AG04449 (cell line): ENCODE data around the gene RAB44.

ENCODE experiments used
- CTCF ChIA-PET: fragments of 350-600 bp; formaldehyde crosslinking; extraction: SDS; loops from one replicate; lab custom pipeline; 2021; ENCODE audit warnings: antibody characterized with exemption; lab: Yijun Ruan, JAX
- POLR2A ChIA-PET: fragments of 400-600, 350-600 bp; formaldehyde crosslinking; extraction: SDS; loops from one replicate; lab custom pipeline; 2020; ENCODE audit warnings: antibody characterized with exemption, inconsistent platforms; lab: Yijun Ruan, JAX
- DNase-seq: peaks from one replicate; pipeline ENCODE4 v3.0.0-alpha.2; 2010; ENCODE audit warnings: low read depth, low spot score
- H3K4me3 ChIP-seq: 2 replicates; pipeline ENCODE4 v1.5.1; 2011; ENCODE audit warnings: low read depth, mild to moderate bottlenecking, control low read depth, low read length
- TF ChIP-seq, protein P1 (sequence below): IDR thresholded peaks from one replicate; pipeline ENCODE4 v1.5.1; 2011; ENCODE audit warnings: mild to moderate bottlenecking, moderate library complexity, low read length, control low read depth, inconsistent platforms; ENCODE audit not compliant: insufficient read depth; ENCODE audit errors: missing control alignments

The RAB44 gene

DNA sequence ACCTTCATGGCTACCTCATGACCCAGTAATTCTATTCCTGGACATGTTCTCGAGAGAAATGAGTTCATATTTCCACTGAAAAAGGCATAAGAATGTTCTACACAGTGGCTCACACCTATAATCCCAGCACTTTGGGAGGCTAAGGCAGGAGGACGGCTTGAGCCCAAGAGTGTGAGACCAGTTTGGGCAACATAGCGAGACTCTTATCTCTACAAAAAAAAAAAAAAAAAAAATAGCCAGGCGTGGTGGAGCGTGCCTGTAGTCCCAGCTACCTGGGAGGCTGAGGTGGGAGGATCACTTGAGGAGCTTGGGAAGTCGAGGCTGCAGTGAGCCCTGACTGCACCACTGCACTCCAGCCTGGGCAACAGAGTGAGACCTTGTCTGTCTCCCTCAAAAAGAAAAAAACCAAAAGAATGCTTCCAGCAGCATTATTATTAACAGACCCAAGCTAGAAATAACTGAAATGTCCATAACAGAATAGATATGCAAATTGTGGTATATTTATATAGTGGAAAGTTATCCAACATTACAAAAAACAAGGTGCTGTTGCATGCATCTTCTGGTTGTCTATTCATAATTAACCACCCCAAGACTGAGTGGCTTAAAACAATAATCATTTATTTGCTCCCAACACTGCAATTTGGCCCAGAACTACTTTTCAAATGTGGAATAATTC is 9.4 kb upstream of the RAB44 start:
- CTCF ChIA-PET: interaction anchor here (0.6 to 12.4 kb wide), 5 partner anchors 23 to 72 kb away, joined by 3 to 118 read pairs (median 7); no protein-coding TSS in a partner anchor

GRCh38 chr6:36688739-36689075 is 8.9 kb upstream of the RAB44 start:
- DNase-seq: no peak
- POLR2A ChIA-PET: interaction anchor here (0.7 to 4.4 kb wide), 2 partner anchors 10 to 533 kb away, joined by 6 to 24 read pairs; partner anchors contain the start of gene CDKN1A
- H3K4me3 ChIP-seq: no peak overlapping the region
- TF ChIP-seq, protein P1, sequence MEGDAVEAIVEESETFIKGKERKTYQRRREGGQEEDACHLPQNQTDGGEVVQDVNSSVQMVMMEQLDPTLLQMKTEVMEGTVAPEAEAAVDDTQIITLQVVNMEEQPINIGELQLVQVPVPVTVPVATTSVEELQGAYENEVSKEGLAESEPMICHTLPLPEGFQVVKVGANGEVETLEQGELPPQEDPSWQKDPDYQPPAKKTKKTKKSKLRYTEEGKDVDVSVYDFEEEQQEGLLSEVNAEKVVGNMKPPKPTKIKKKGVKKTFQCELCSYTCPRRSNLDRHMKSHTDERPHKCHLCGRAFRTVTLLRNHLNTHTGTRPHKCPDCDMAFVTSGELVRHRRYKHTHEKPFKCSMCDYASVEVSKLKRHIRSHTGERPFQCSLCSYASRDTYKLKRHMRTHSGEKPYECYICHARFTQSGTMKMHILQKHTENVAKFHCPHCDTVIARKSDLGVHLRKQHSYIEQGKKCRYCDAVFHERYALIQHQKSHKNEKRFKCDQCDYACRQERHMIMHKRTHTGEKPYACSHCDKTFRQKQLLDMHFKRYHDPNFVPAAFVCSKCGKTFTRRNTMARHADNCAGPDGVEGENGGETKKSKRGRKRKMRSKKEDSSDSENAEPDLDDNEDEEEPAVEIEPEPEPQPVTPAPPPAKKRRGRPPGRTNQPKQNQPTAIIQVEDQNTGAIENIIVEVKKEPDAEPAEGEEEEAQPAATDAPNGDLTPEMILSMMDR: no peak
- CTCF ChIA-PET: interaction anchor here (0.6 to 12.4 kb wide), 4 partner anchors 23 to 73 kb away, joined by 3 to 118 read pairs (median 34); no protein-coding TSS in a partner anchor

More for the DNA sequence above, 9.4 kb upstream of the RAB44 start:
- no peak for DNase-seq
- TF ChIP-seq, protein P1: no peak
- POLR2A ChIA-PET: interaction anchor here (0.7 to 4.4 kb wide), 2 partner anchors 10 to 533 kb away, joined by 6 to 24 read pairs; partner anchors contain the start of gene CDKN1A
- no peak overlapping the region for H3K4me3 ChIP-seq

- CTCF ChIA-PET: interaction anchor here (0.7 to 12.4 kb wide), 5 partner anchors 33 to 76 kb away, joined by 3 to 118 read pairs (median 3); no protein-coding TSS in a partner anchor
Measured at GRCh38 chr6:36691011-36691410, 6.6 kb upstream of the RAB44 start.

DNA sequence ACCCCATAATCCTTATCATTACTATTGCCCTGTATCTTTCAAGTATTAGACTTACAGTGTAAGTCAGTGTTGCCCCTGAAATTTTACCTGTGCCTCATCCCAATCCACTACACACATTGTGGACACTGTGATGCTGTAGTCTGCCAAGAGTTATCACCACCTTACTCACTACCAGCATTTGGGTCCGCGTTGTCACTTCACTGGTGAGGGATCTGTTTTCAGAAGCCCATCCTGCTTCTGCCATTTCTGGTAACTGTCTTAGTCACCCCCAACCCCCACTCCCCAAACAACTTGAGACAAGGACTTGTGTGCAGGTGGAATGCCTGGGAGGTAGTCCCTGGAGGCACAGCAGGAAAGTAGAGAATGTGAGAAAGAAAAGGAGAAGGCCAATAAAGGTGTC is 6.0 kb upstream of the RAB44 start:
- TF ChIP-seq, protein P1: no peak
- ChIA-PET CTCF (interaction anchor here (1.0 to 12.4 kb wide), 2 partner anchors 67 kb away, joined by 3 to 118 read pairs; no protein-coding TSS in a partner anchor), POLR2A (interaction anchor here (1.1 kb wide), 1 partner anchor 66 kb away, joined by 4 read pairs; no protein-coding TSS in a partner anchor)
- H3K4me3 ChIP-seq: no peak overlapping the region
- no peak for DNase-seq

More at GRCh38 chr6:36691011-36691410, 6.6 kb upstream of the RAB44 start:
- DNase-seq: no peak
- TF ChIP-seq, protein P1: no peak
- POLR2A ChIA-PET: interaction anchor here (1.1 to 4.4 kb wide), 3 partner anchors 10 to 66 kb away, joined by 4 to 24 read pairs (median 5); partner anchors contain the start of gene CDKN1A
- no peak overlapping the region for H3K4me3 ChIP-seq

GRCh38 chr6:36692220-36692619 is 5.4 kb upstream of the RAB44 start:
- ChIA-PET POLR2A (no interaction called here), CTCF (interaction anchor here (0.8 to 1.1 kb wide), 2 partner anchors 15 to 67 kb away, joined by 3 to 8 read pairs; no protein-coding TSS in a partner anchor)

More at GRCh38 chr6:36692220-36692619, 5.4 kb upstream of the RAB44 start:
- TF ChIP-seq, protein P1: no peak
- no peak overlapping the region for H3K4me3 ChIP-seq
- no peak for DNase-seq
